Activated CD4-positive, alpha-beta T cell treated with anti-CD3 and anti-CD28 coated beads, Interleukin-10, Interleukin-2, amounts not matched to agents 100 ng/mL and 50 ng/mL, durations not matched to agents 16 hours and 8 hours (primary cell): ENCODE results near the gene CRYBG2.

Experiments used
- DNase-seq: peaks from one replicate; pipeline ENCODE4 v3.0.0-alpha.2; 2020

Gene CRYBG2

GRCh38 chr1:26279456-26280332, 74.2 kb downstream of the CRYBG2 start, which contains the start of gene SH3BGRL3:
TSS of gene SH3BGRL3 (plus strand) at chr1:26280086. CDS start at chr1:26280156, 70 bp downstream.
- peak; percentile 91 for DNase-seq

GRCh38 chr1:26278724-26279455, 75.0 kb downstream of the CRYBG2 start:
- DNase-seq = peak; percentile 82

- DNase-seq = no peak
Observed at GRCh38 chr1:26278303-26278702, 75.6 kb downstream of the CRYBG2 start.

DNA sequence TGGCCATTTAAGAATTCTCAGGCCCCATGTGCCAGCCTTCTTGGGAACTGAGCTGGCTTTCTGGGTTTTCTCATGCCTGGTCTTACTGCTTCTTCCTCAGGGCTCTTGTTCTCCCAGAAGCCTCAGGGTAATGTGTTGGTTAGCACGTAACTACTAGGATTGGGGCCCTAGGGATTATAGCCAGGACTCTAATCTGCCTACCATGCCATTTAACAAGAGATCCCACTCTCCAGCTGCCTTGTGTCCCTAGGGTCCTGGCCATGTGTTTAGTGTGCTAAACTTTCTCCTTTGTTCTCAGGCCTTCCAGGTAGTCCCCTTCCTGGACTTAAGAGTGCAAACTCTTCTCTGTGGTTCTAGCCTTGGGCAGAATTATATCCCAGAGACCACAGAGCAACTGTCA, 76.2 kb downstream of the CRYBG2 start:
- no peak for DNase-seq

DNA sequence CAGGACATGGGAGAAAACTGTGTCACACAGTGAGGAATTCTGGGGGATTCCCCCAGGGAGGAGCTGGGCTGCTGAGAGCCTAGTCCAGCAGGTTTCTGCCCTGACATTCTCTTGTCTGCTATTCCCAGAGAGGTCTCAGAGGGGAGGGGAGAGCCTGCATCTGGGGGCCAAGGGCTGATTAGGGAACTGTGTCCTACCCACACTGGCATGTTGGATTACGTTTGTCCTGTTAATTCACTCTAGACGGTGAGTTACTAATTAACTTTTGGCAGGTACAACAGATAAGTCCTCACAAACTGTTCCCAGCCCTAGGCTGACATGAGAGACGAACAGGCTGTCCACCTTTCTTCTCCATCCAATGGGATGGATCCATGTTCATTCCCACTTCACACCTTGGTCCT, 76.7 kb downstream of the CRYBG2 start:
- DNase-seq = no peak

DNA sequence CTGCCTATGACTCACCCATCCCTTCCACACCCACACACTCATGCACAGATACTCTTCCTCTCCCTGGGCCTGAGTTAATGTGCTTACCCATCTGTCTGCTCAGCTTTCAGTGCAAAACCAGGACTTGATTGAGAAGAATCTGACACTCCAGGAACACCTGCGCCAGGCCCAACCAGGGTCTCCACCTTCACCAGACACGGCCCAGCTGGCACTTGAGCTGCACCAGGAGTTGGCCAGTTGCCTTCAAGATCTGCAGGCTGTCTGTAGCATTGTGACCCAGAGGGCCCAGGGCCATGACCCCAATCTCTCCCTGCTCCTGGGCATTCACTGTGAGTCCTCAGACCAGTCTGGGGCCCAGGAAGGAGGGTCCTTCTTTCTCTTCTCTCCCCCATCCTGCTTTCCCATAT, 77.5 kb downstream of the CRYBG2 start:
- no peak for DNase-seq

- peak; percentile 94 for DNase-seq
Observed at GRCh38 chr1:26275580-26276431, 78.1 kb downstream of the CRYBG2 start.

- peak; percentile 44 for DNase-seq
Observed at GRCh38 chr1:26274801-26275425, 79.0 kb downstream of the CRYBG2 start.
